ENCODE results near the gene UBAP1. TPM values are rescaled to one million over a fixed set of nuclear protein-coding genes. Genes with fewer than 3 reads are reported as not detected.
"Not testable (repeated sequence)": the region's sequence is repeated elsewhere in the genome, so short reads cannot be mapped to it uniquely, and the experiment has no call there.

UBAP1 gene
- total and polyA plus RNA-seq, 4 experiments from 2014 or later = 34.8 to 58.8 (median 46.9) TPM

- no peak for DNase-seq
Observed at GRCh38 chr9:34256987-34257585, 78.2 kb downstream of the UBAP1 start.

GRCh38 chr9:34259315-34259714 lies 80.5 kb downstream of the UBAP1 start:
- H3K9me3 Mint-ChIP-seq = no peaks in the 10 kb centered on the region
- ChIA-PET POLR2A (ENCODE audit: partially characterized antibody) (no interaction called here), CTCF (ENCODE audit: partially characterized antibody) (no interaction called here)
- no peak for DNase-seq
- peak overlapping the region in 3 of 7 donors; percentile 22 to 77 (median 71) for H3K27ac Mint-ChIP-seq
- intact Hi-C loops (cut with micrococcal nuclease) = no loop called here
- Histone ChIP-seq H3K27ac (ENCODE audit: low read depth, low read length) (no peak overlapping the region), H3K9me3 (ENCODE audit: control insufficient read depth in 1 of 2, low read length in 2 of 2) (no peaks in the 10 kb centered on the region), H3K4me3 (ENCODE audit: low read length in 2 of 2) (no peak overlapping the region), H3K36me3 (ENCODE audit: insufficient read depth, low read length) (no peaks in the 10 kb centered on the region), H3K4me1 (ENCODE audit: insufficient read depth, low read length) (peaks cover 7% of the 10 kb centered on the region), H3K27me3 (ENCODE audit: insufficient read depth, low read length) (no peaks in the 10 kb centered on the region)
- H3K36me3 Mint-ChIP-seq = peaks cover 0 to 3% of the 10 kb centered on the region in 2 donors
- H3K4me1 Mint-ChIP-seq = peaks cover 4 to 12% (median 9%) of the 10 kb centered on the region in 4 donors
- H3K27me3 Mint-ChIP-seq = no peaks in the 10 kb centered on the region
- H3K4me3 Mint-ChIP-seq = no peak overlapping the region

More at GRCh38 chr9:34256987-34257585, 78.2 kb downstream of the UBAP1 start:
- CTCF ChIA-PET (ENCODE audit: partially characterized antibody) = interaction anchor here (7.4 kb wide), 1 partner anchor 120 kb away, joined by 54 read pairs; the partner anchor contains the start of gene MYORG
- Mint-ChIP-seq H3K4me1 (peaks cover 4 to 20% (median 8%) of the 10 kb centered on the region in 4 donors), H3K27ac (peak overlapping the region in 5 of 7 donors; percentile 51 to 76 (median 60)), H3K4me3 (no peak overlapping the region), H3K27me3 (no peaks in the 10 kb centered on the region), H3K36me3 (peaks cover 2 to 16% of the 10 kb centered on the region in 2 donors), H3K9me3 (no peaks in the 10 kb centered on the region)
- no peaks in the 10 kb centered on the region for H3K9me3 ChIP-seq (ENCODE audit: control insufficient read depth in 1 of 2, low read length in 2 of 2)
- peaks cover 8% of the 10 kb centered on the region for H3K36me3 ChIP-seq (ENCODE audit: insufficient read depth, low read length)
- H3K27me3 ChIP-seq (ENCODE audit: insufficient read depth, low read length) = no peaks in the 10 kb centered on the region
- no peak overlapping the region for H3K27ac ChIP-seq (ENCODE audit: low read depth, low read length)
- H3K4me3 ChIP-seq (ENCODE audit: low read length in 2 of 2) = no peak overlapping the region
- POLR2A ChIA-PET (ENCODE audit: partially characterized antibody) = no interaction called here
- peaks cover 13% of the 10 kb centered on the region for H3K4me1 ChIP-seq (ENCODE audit: insufficient read depth, low read length)
- intact Hi-C loops (cut with micrococcal nuclease) = no loop called here

GRCh38 chr9:34262971-34263370 lies 84.1 kb downstream of the UBAP1 start:
- no peak overlapping the region for H3K4me3 ChIP-seq (ENCODE audit: low read length in 2 of 2)
- intact Hi-C loops (cut with micrococcal nuclease) = no loop called here
- POLR2A ChIA-PET (ENCODE audit: partially characterized antibody) = interaction anchor here (0.6 kb wide), 1 partner anchor 57 kb away, joined by 4 read pairs; no protein-coding TSS in a partner anchor
- H3K27me3 ChIP-seq (ENCODE audit: insufficient read depth, low read length) = no peaks in the 10 kb centered on the region
- DNase-seq = no peak
- Mint-ChIP-seq H3K9me3 (no peaks in the 10 kb centered on the region), H3K4me3 (no peak overlapping the region), H3K27ac (no peak overlapping the region), H3K4me1 (peaks cover 0 to 3% (median 1%) of the 10 kb centered on the region in 4 donors), H3K36me3 (no peaks in the 10 kb centered on the region), H3K27me3 (no peaks in the 10 kb centered on the region)
- H3K4me1 ChIP-seq (ENCODE audit: insufficient read depth, low read length) = no peaks in the 10 kb centered on the region
- H3K36me3 ChIP-seq (ENCODE audit: insufficient read depth, low read length) = no peaks in the 10 kb centered on the region
- H3K27ac ChIP-seq (ENCODE audit: low read depth, low read length) = no peak overlapping the region
- H3K9me3 ChIP-seq (ENCODE audit: control insufficient read depth in 1 of 2, low read length in 2 of 2) = no peaks in the 10 kb centered on the region
- CTCF ChIA-PET (ENCODE audit: partially characterized antibody) = interaction anchor here (4.6 kb wide), 1 partner anchor 10 kb away, joined by 35 read pairs; no protein-coding TSS in a partner anchor

- ChIA-PET CTCF (ENCODE audit: partially characterized antibody) (no interaction called here), POLR2A (ENCODE audit: partially characterized antibody) (no interaction called here)
- H3K4me1 ChIP-seq (ENCODE audit: insufficient read depth, low read length) = no peaks in the 10 kb centered on the region
- no peak overlapping the region for H3K27ac ChIP-seq (ENCODE audit: low read depth, low read length)
- Mint-ChIP-seq H3K27ac (no peak overlapping the region), H3K4me1 (peaks cover 0 to 3% (median 1%) of the 10 kb centered on the region in 4 donors), H3K9me3 (no peaks in the 10 kb centered on the region), H3K36me3 (no peaks in the 10 kb centered on the region), H3K4me3 (no peak overlapping the region), H3K27me3 (no peaks in the 10 kb centered on the region)
- no peaks in the 10 kb centered on the region for H3K36me3 ChIP-seq (ENCODE audit: insufficient read depth, low read length)
- no peak for DNase-seq
- H3K9me3 ChIP-seq (ENCODE audit: control insufficient read depth in 1 of 2, low read length in 2 of 2) = no peaks in the 10 kb centered on the region
- intact Hi-C loops (cut with micrococcal nuclease) = no loop called here
- no peaks in the 10 kb centered on the region for H3K27me3 ChIP-seq (ENCODE audit: insufficient read depth, low read length)
- H3K4me3 ChIP-seq (ENCODE audit: low read length in 2 of 2) = no peak overlapping the region
Observed at GRCh38 chr9:34267660-34268059, 88.8 kb downstream of the UBAP1 start.

GRCh38 chr9:34271265-34272006 lies 92.6 kb downstream of the UBAP1 start:
- Mint-ChIP-seq H3K4me1 (no peaks in the 10 kb centered on the region), H3K4me3 (no peak overlapping the region), H3K27me3 (no peaks in the 10 kb centered on the region), H3K9me3 (no peaks in the 10 kb centered on the region), H3K36me3 (no peaks in the 10 kb centered on the region), H3K27ac (peak overlapping the region in 1 of 7 donors; percentile 42)
- Histone ChIP-seq H3K4me3 (ENCODE audit: low read length in 2 of 2) (no peak overlapping the region), H3K9me3 (ENCODE audit: control insufficient read depth in 1 of 2, low read length in 2 of 2) (no peaks in the 10 kb centered on the region), H3K27me3 (ENCODE audit: insufficient read depth, low read length) (no peaks in the 10 kb centered on the region), H3K36me3 (ENCODE audit: insufficient read depth, low read length) (no peaks in the 10 kb centered on the region), H3K27ac (ENCODE audit: low read depth, low read length) (no peak overlapping the region), H3K4me1 (ENCODE audit: insufficient read depth, low read length) (no peaks in the 10 kb centered on the region)
- ChIA-PET POLR2A (ENCODE audit: partially characterized antibody) (no interaction called here), CTCF (ENCODE audit: partially characterized antibody) (no interaction called here)
- intact Hi-C loops (cut with micrococcal nuclease) = no loop called here
- DNase-seq = no peak

GRCh38 chr9:34272101-34272541 lies 93.3 kb downstream of the UBAP1 start:
- ChIA-PET POLR2A (ENCODE audit: partially characterized antibody) (no interaction called here), CTCF (ENCODE audit: partially characterized antibody) (no interaction called here)
- Histone ChIP-seq H3K9me3 (ENCODE audit: control insufficient read depth in 1 of 2, low read length in 2 of 2) (no peaks in the 10 kb centered on the region), H3K27me3 (ENCODE audit: insufficient read depth, low read length) (no peaks in the 10 kb centered on the region), H3K4me3 (ENCODE audit: low read length in 2 of 2) (no peak overlapping the region), H3K36me3 (ENCODE audit: insufficient read depth, low read length) (no peaks in the 10 kb centered on the region), H3K27ac (ENCODE audit: low read depth, low read length) (no peak overlapping the region), H3K4me1 (ENCODE audit: insufficient read depth, low read length) (no peaks in the 10 kb centered on the region)
- Mint-ChIP-seq H3K4me3 (no peak overlapping the region), H3K9me3 (no peaks in the 10 kb centered on the region), H3K27ac (peak overlapping the region in 1 of 7 donors; percentile 42), H3K4me1 (peaks cover 0 to 1% (median under 1%) of the 10 kb centered on the region in 4 donors), H3K36me3 (no peaks in the 10 kb centered on the region), H3K27me3 (no peaks in the 10 kb centered on the region)
- DNase-seq = no peak
- intact Hi-C loops (cut with micrococcal nuclease) = no loop called here

DNA sequence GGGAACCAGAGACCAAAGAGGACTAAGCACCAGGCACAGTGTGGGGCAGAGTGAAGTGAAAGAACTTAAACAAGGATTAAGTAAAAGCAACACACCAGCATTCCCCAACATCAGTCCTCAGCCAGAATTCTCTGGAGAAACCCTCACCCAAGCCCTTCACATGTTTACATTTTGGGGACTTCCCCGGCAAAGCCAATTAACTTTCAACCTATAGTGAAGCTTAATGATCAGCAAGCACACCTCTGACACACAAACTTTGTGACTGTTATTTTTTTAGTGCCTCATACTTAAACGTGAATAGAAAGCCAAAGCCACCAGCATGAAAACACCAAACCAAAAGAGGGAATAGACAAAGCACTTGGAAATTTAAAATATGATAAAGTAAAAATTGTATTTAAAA lies 94.7 kb downstream of the UBAP1 start:
- CTCF ChIA-PET (ENCODE audit: partially characterized antibody) = not testable (repeated sequence)

More for the DNA sequence above, 94.7 kb downstream of the UBAP1 start:
- H3K9me3 Mint-ChIP-seq; H3K27ac Mint-ChIP-seq; H3K27me3 ChIP-seq (ENCODE audit: insufficient read depth, low read length); intact Hi-C loops (cut with micrococcal nuclease); H3K27me3 Mint-ChIP-seq; H3K36me3 Mint-ChIP-seq; H3K4me1 Mint-ChIP-seq; H3K36me3 ChIP-seq (ENCODE audit: insufficient read depth, low read length); DNase-seq; H3K4me3 ChIP-seq (ENCODE audit: low read length in 2 of 2); H3K4me3 Mint-ChIP-seq; H3K4me1 ChIP-seq (ENCODE audit: insufficient read depth, low read length); POLR2A ChIA-PET (ENCODE audit: partially characterized antibody); H3K9me3 ChIP-seq (ENCODE audit: control insufficient read depth in 1 of 2, low read length in 2 of 2); H3K27ac ChIP-seq (ENCODE audit: low read depth, low read length): not testable (repeated sequence)

Data from CD4-positive, alpha-beta memory T cell (primary cell).